Panc1 (cell line): ENCODE results near the gene WBP1L. TPM values are rescaled to one million over a fixed set of nuclear protein-coding genes. Genes with fewer than 3 reads are reported as not detected.

Experiments used
- ATAC-seq: fragments of 200-7000 bp; cut with Tn5 transposase; 2 replicates; pipeline ENCODE4 v1.9.1; 2020; ENCODE audit warnings: mild to moderate bottlenecking, moderate library complexity
- BruUV-seq: library from RNA; stranded (reverse); fragments of 400-500 nt; replicated peaks from 2 replicates; lab custom pipeline; 2021; lab: Mats Ljungman, UMichigan
- CTCF ChIA-PET: fragments of 300-600 bp; sonication (Branson Sonifier 250); formaldehyde crosslinking; loops from one replicate; lab custom pipeline; 2022; ENCODE audit warnings: antibody characterized with exemption; lab: Charles Lee
- POLR2A ChIA-PET: fragments of 300-600 bp; sonication (Branson Sonifier 250); formaldehyde crosslinking; loops from one replicate; lab custom pipeline; 2022; ENCODE audit warnings: antibody characterized with exemption; lab: Charles Lee
- DNase-seq: peaks from one replicate; pipeline ENCODE4 v3.0.0-alpha.2; 2010; ENCODE audit warnings: low read depth, low spot score
- H3K27ac ChIP-seq: 2 replicates; pipeline ENCODE4 v1.5.1; 2011; ENCODE audit warnings: mild to moderate bottlenecking, low read length, inconsistent platforms
- H3K27me3 ChIP-seq: fragments of 200-500 bp; sonication (Bioruptor generic); 2 replicates; pipeline ENCODE4 v1.6.0; 2014; ENCODE audit warnings: low read length, inconsistent platforms; ENCODE audit not compliant: control insufficient read depth, insufficient read depth
- H3K36me3 ChIP-seq: fragments of 200-500 bp; sonication (Bioruptor generic); 2 replicates; pipeline ENCODE4 v1.5.1; 2014; ENCODE audit warnings: inconsistent platforms, mild to moderate bottlenecking, low read length, moderate library complexity; ENCODE audit not compliant: control insufficient read depth, insufficient read depth
- H3K4me1 ChIP-seq: 2 replicates; pipeline ENCODE4 v1.5.1; 2011; ENCODE audit warnings: inconsistent platforms, mild to moderate bottlenecking, low read length, moderate library complexity; ENCODE audit not compliant: control insufficient read depth, insufficient read depth
- H3K4me3 ChIP-seq, 2 experiments: 2 replicates each; pipeline ENCODE4 v1.5.1; 2011 to 2012; ENCODE audit warnings: low read depth in 2 of 2, low read length in 2 of 2, mild to moderate bottlenecking in 2 of 2, inconsistent platforms in 1 of 2, moderate library complexity in 1 of 2
- H3K9me3 ChIP-seq: fragments of 200-500 bp; sonication (Bioruptor generic); 2 replicates; pipeline ENCODE4 v1.5.1; 2014; ENCODE audit warnings: low read depth, mild to moderate bottlenecking, inconsistent platforms, low read length, moderate library complexity; ENCODE audit not compliant: control insufficient read depth, insufficient read depth
- CTCF ChIP-seq: fragments of 450-650 bp; IDR thresholded peaks from 2 replicates; pipeline ENCODE4 v1.5.1; 2017; ENCODE audit warnings: mild to moderate bottlenecking
- POLR2AphosphoS5 ChIP-seq: IDR thresholded peaks from 2 replicates; pipeline ENCODE4 v1.6.1; 2012; ENCODE audit warnings: mild to moderate bottlenecking, low read depth, low read length, moderate library complexity
- REST ChIP-seq, 2 experiments: IDR thresholded peaks; 2 replicates each; pipeline ENCODE4 v1.6.1; 2011 to 2012; ENCODE audit warnings: low read depth in 2 of 2, control low read depth in 1 of 2, low read length in 1 of 2, mild to moderate bottlenecking in 1 of 2, moderate library complexity in 1 of 2; ENCODE audit not compliant: insufficient read depth in 1 of 2
- SIN3A ChIP-seq: IDR thresholded peaks from 2 replicates; pipeline ENCODE4 v1.6.1; 2012; ENCODE audit warnings: low read depth, mild to moderate bottlenecking, low read length, moderate library complexity, borderline replicate concordance; ENCODE audit not compliant: insufficient read depth
- TCF7L2 ChIP-seq: IDR thresholded peaks from 2 replicates; pipeline ENCODE4 v1.6.1; 2011; ENCODE audit warnings: mild to moderate bottlenecking, low read depth, low read length, inconsistent platforms
- in situ Hi-C: cut with HindIII; loops from 2 replicates; pipeline ENCODE4 v1.10.0; 2016; ENCODE audit warnings: low sequenced_read_pairs, low pct_unique_long_range_greater_than_20kb
- intact Hi-C: fragments of 100-400 bp; cut with micrococcal nuclease; formaldehyde crosslinking; loops from one replicate; pipeline ENCODE4 v1.10.0; 2022; ENCODE audit not compliant: unreplicated experiment
- total RNA-seq: library from RNA; stranded (reverse); gene quantifications from one replicate; pipeline ENCODE4 v1.2.1, GENCODE V29; 2021; ENCODE audit not compliant: unreplicated experiment

WBP1L gene
- total RNA-seq, 1 experiment from 2014 or later, result 91.3 TPM

- Histone ChIP-seq H3K27ac (peak overlapping the region; percentile 60), H3K9me3 (no peaks in the 10 kb centered on the region), H3K36me3 (no peaks in the 10 kb centered on the region), H3K27me3 (no peaks in the 10 kb centered on the region), H3K4me3 (no peak overlapping the region), H3K4me1 (peaks cover 44% of the 10 kb centered on the region)
- in situ Hi-C loops (no loop called here), intact Hi-C loops (no loop called here)
- DNase-seq (no peak), ATAC-seq (no peak)
- TSS peak; percentile 29 for BruUV-seq
- CTCF ChIA-PET, result no interaction called here
- POLR2A ChIA-PET, result interaction anchor here (0.6 to 0.8 kb wide), 2 partner anchors 10 to 13 kb away, joined by 3 to 4 read pairs; no protein-coding TSS in a partner anchor
- TF ChIP-seq CTCF, result no peak
- no peak for TF ChIP-seq SIN3A
- TF ChIP-seq TCF7L2, result no peak
- no peak for TF ChIP-seq REST (IDR thresholded peaks at IDR 0.05; ENCODE audit: insufficient read depth in 1 of 2, low read depth in 2 of 2, low read length in 1 of 2)
- TF ChIP-seq POLR2AphosphoS5, result no peak
Measured at GRCh38 chr10:102762401-102763015, 18.8 kb downstream of the WBP1L start.

GRCh38 chr10:102763037-102763607 lies 19.4 kb downstream of the WBP1L start:
- Histone ChIP-seq H3K27ac (peak overlapping the region; percentile 60), H3K9me3 (no peaks in the 10 kb centered on the region), H3K36me3 (no peaks in the 10 kb centered on the region), H3K4me1 (peaks cover 50% of the 10 kb centered on the region), H3K27me3 (no peaks in the 10 kb centered on the region), H3K4me3 (no peak overlapping the region)
- DNase-seq, result no peak
- in situ Hi-C loops (no loop called here), intact Hi-C loops (no loop called here)
- TF ChIP-seq CTCF (no peak), REST (IDR thresholded peaks at IDR 0.05; ENCODE audit: insufficient read depth in 1 of 2, low read depth in 2 of 2, low read length in 1 of 2) (no peak), SIN3A (no peak), TCF7L2 (no peak)
- no peak for ATAC-seq
- no TSS peak for BruUV-seq
- ChIA-PET POLR2A (interaction anchor here (0.8 kb wide), 1 partner anchor 11 kb away, joined by 3 read pairs; no protein-coding TSS in a partner anchor), CTCF (no interaction called here)
